ENCODE results near the gene TCHP.

GRCh38 chr12:109950625-109951024 lies 50.6 kb downstream of the TCHP start:
- TF ChIP-seq CTCF (IDR thresholded peaks at IDR 0.05; ENCODE audit: insufficient read depth, low read length, poor library complexity, severe bottlenecking): no peak
- no peak for TF ChIP-seq EZH2phosphoT487 (conservative IDR thresholded peaks at IDR 0.05; ENCODE audit: low read length)
